ENCODE data around the gene NAGPA. TPM values are rescaled to one million over a fixed set of nuclear protein-coding genes. Genes with fewer than 3 reads are reported as not detected.

NAGPA gene
- total and polyA plus RNA-seq, 2 of the 8 experiments (the other 6 are each of a cell fraction or from before 2014, with no cell fraction given) = 10.1 to 13.2 TPM

GRCh38 chr16:5069854-5070253 is 36.1 kb upstream of the NAGPA start:
- Histone ChIP-seq H2AFZ (ENCODE audit: low read length) (no peak overlapping the region), H3K23me2 (ENCODE audit: low read depth, low read length) (peaks cover 6% of the 10 kb centered on the region), H3K14ac (ENCODE audit: insufficient read length) (no peak overlapping the region), H3K4ac (replicated peaks; ENCODE audit: insufficient read length, low read depth, low read length) (no peak overlapping the region), H3K36me3 (ENCODE audit: control insufficient read depth in 2 of 4, insufficient read depth in 4 of 4, low read length in 3 of 4) (peaks cover 0 to 4% (median 1%) of the 10 kb centered on the region in 4 experiments; a peak in 2 of 8 replicates), H2AK5ac (ENCODE audit: low read depth, low read length) (no peak overlapping the region), H3K79me2 (ENCODE audit: control insufficient read depth in 1 of 2, insufficient read depth in 2 of 2, low read length in 2 of 2) (peaks cover 7 to 19% of the 10 kb centered on the region in 2 experiments), H3K9ac (replicated peaks in 1 of 4; ENCODE audit: extremely low read depth in 1 of 4, low read depth in 3 of 4, low read length in 3 of 4) (no peak overlapping the region), H3K9me3 (ENCODE audit: insufficient read depth in 2 of 2, low read depth in 1 of 2, low read length in 1 of 2) (no peaks in the 10 kb centered on the region), H3K18ac (ENCODE audit: extremely low read depth, low read length) (no peak overlapping the region), H4K20me1 (replicated peaks in 1 of 2; ENCODE audit: control insufficient read depth in 1 of 2, insufficient read depth in 2 of 2, low read length in 2 of 2) (peaks cover 0 to 1% of the 10 kb centered on the region in 2 experiments), H4K91ac (replicated peaks; ENCODE audit: insufficient read length, low read length) (peak overlapping the region; percentile 52), H3K56ac (replicated peaks; ENCODE audit: insufficient read length, low read depth, low read length) (no peak overlapping the region), H3K23ac (ENCODE audit: insufficient read length) (no peak overlapping the region), H3K79me1 (ENCODE audit: low read depth, low read length) (peaks cover 4% of the 10 kb centered on the region; the same call in 1 of the 2 replicates), H2BK120ac (replicated peaks; ENCODE audit: low read depth, low read length) (no peak overlapping the region), H2BK12ac (ENCODE audit: low read depth, low read length) (no peak overlapping the region), H4K5ac (ENCODE audit: insufficient read length, low read depth, low read length) (no peak overlapping the region), H3K27ac (ENCODE audit: low read depth, low read length) (no peak overlapping the region), H2BK20ac (ENCODE audit: low read length) (no peak overlapping the region), H4K8ac (ENCODE audit: extremely low read depth, insufficient read depth, low read length) (peak overlapping the region; percentile 83; the same call in 1 of the 2 replicates), H3K4me3 (ENCODE audit: extremely low read depth in 1 of 4, insufficient read depth in 2 of 4, low read depth in 3 of 4, low read length in 4 of 4) (no peak overlapping the region; a peak in 1 of 8 replicates), H3K4me2 (ENCODE audit: insufficient read depth in 1 of 2, low read depth in 2 of 2, low read length in 2 of 2) (no peak overlapping the region), H3K4me1 (replicated peaks in 1 of 4; ENCODE audit: control insufficient read depth in 3 of 4, insufficient read depth in 4 of 4, low read length in 3 of 4) (peaks cover 0 to 6% (median 5%) of the 10 kb centered on the region in 4 experiments; a peak in 5 of 7 replicates), H2BK5ac (ENCODE audit: low read depth, low read length) (no peak overlapping the region), H3K27me3 (replicated peaks in 1 of 4; ENCODE audit: control insufficient read depth in 3 of 4, extremely low read depth in 1 of 4, insufficient read depth in 3 of 4, low read length in 3 of 4) (0 out of 7 replicates have a peak, but pooled peaks cover 0 to 3% (median 0%) of the 10 kb centered on the region in 4 experiments), H2BK15ac (ENCODE audit: low read length) (no peak overlapping the region; the same call in 1 of the 2 replicates)
- ChIA-PET POLR2A (ENCODE audit: partially characterized antibody) (interaction anchor here (0.7 to 2.5 kb wide), 4 partner anchors 10 to 28 kb away, joined by 3 to 12 read pairs (median 3); no protein-coding TSS in a partner anchor), CTCF (ENCODE audit: partially characterized antibody) (interaction anchor here (1.1 to 27.9 kb wide), 2 partner anchors 17 to 95 kb away, joined by 3 to 625 read pairs; partner anchors contain the start of gene C16orf89)
- no peak for DNase-seq (ENCODE audit: low read depth in 1 of 2, low spot score in 2 of 2)
- 91% methylated on average over 9 of the region's 9 CpGs; no CpG with 5 or more reads in 1 of the 2 experiments for WGBS, 2 experiments (ENCODE audit: extremely low coverage in 1 of 2, insufficient coverage in 1 of 2, insufficient read length in 1 of 2, insufficient replicate concordance in 2 of 2, low coverage in 1 of 2, low lambda C conversion rate in 2 of 2, missing lambda C conversion rate in 1 of 2)
- no peak for FAIRE-seq
- no peak for TF ChIP-seq SIN3A (conservative IDR thresholded peaks at IDR 0.05 in 1 of 2, IDR thresholded peaks at IDR 0.05 in 1 of 2; ENCODE audit: low read depth in 1 of 2, low read length in 2 of 2)
- no peak for TF ChIP-seq CTBP2 (IDR thresholded peaks at IDR 0.05; ENCODE audit: borderline replicate concordance, insufficient read depth, insufficient read length, low read length)
- no peak for TF ChIP-seq NRF1 (IDR thresholded peaks at IDR 0.05; ENCODE audit: low read depth, low read length)

Measured in H1 (cell line).